ENCODE measurements around the gene RNF43. TPM values are rescaled to one million over a fixed set of nuclear protein-coding genes. Genes with fewer than 3 reads are reported as not detected.

The RNF43 gene
- total and polyA plus RNA-seq, 2 of the 13 experiments (the other 11 are each of a cell fraction or from before 2014, with no cell fraction given), result 31.0 to 53.4 TPM

DNA sequence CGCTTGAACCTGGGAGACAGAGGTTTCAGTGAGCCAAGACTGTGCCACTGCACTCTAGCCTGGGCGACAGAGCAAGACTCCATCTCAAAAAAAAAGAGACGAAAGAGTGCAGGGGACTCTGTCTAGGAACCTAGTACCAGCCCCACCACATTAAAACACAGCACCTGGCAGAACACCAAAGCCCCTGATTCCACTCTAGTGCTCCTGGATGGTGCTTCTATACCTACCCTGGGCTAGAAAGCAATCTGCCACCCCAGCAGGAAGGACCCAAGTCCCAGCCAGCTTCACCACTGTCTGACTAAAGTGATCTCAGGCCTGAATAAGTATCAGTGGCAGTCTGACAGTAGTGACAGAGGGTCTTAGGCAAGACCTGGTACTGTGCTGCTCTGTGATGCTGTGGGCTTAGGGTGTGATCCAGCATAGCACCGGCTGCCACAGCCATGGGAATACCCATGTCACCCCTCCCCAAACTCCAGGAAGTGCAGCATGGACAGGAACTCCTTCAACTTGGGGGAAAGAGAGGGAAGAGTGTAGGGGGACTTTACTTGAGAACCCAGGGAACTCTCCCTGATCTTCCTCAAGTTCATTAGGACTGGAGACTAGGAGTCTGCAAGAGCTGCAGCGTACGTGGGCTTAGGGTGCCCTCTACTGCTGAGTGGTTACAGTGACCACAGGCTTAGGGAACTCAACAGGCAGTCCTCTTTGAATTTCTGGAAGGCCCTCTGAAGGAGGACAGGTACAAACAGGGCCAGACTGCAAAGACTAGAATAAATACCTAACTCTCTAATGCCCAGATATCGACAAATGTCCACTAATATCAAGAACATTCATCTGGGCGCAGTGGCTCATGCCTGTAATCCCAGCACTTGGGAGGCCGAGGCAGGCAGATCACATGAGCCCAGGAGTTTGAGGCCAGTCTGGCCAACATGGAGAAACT lies 30.0 kb upstream of the RNF43 start (continued):
- TF ChIP-seq ARID3A (IDR thresholded peaks at IDR 0.05; ENCODE audit: low read depth, low read length) (no peak), ZBTB42 (CRISPR knock-in tag; IDR thresholded peaks at IDR 0.05) (no peak), HMG20B (CRISPR knock-in tag; conservative IDR thresholded peaks at IDR 0.05) (no peak), MTA3 (CRISPR knock-in tag; IDR thresholded peaks at IDR 0.05) (no peak), ZNF17 (CRISPR knock-in tag; IDR thresholded peaks at IDR 0.05) (no peak), ZNF292 (CRISPR knock-in tag; IDR thresholded peaks at IDR 0.05; ENCODE audit: borderline replicate concordance, low read depth) (no peak), ZKSCAN1 (IDR thresholded peaks at IDR 0.05; ENCODE audit: low read length) (no peak), ZBTB44 (CRISPR knock-in tag; IDR thresholded peaks at IDR 0.05) (no peak), ATF1 (CRISPR knock-in tag; IDR thresholded peaks at IDR 0.05) (no peak), PAWR (CRISPR knock-in tag; IDR thresholded peaks at IDR 0.05; ENCODE audit: borderline replicate concordance) (no peak), ZNF589 (CRISPR knock-in tag; conservative IDR thresholded peaks at IDR 0.05) (no peak), SP2 (CRISPR knock-in tag; IDR thresholded peaks at IDR 0.05) (no peak), KDM3A (CRISPR knock-in tag; IDR thresholded peaks at IDR 0.05; ENCODE audit: low read depth) (peak; percentile 86; the same call in 1 of the 2 replicates), JARID2 (CRISPR knock-in tag; IDR thresholded peaks at IDR 0.05; ENCODE audit: insufficient replicate concordance) (peak; percentile 77), RCOR2 (CRISPR knock-in tag; IDR thresholded peaks at IDR 0.05) (no peak), ELF1 (CRISPR knock-in tag; IDR thresholded peaks at IDR 0.05) (peak; percentile 27; the same call in 1 of the 2 replicates), MBNL3 (CRISPR knock-in tag; conservative IDR thresholded peaks at IDR 0.05) (no peak), NPAS2 (CRISPR knock-in tag; IDR thresholded peaks at IDR 0.05; ENCODE audit: borderline replicate concordance) (no peak), BCL3 (CRISPR knock-in tag; IDR thresholded peaks at IDR 0.05) (no peak), BRF2 (CRISPR knock-in tag; IDR thresholded peaks at IDR 0.05) (no peak), ZFP36L1 (CRISPR knock-in tag; IDR thresholded peaks at IDR 0.05) (no peak), SOX5 (CRISPR knock-in tag; IDR thresholded peaks at IDR 0.05; ENCODE audit: borderline replicate concordance) (peak; percentile 22; the same call in 1 of the 2 replicates)
- TF ChIP-seq, protein P1, sequence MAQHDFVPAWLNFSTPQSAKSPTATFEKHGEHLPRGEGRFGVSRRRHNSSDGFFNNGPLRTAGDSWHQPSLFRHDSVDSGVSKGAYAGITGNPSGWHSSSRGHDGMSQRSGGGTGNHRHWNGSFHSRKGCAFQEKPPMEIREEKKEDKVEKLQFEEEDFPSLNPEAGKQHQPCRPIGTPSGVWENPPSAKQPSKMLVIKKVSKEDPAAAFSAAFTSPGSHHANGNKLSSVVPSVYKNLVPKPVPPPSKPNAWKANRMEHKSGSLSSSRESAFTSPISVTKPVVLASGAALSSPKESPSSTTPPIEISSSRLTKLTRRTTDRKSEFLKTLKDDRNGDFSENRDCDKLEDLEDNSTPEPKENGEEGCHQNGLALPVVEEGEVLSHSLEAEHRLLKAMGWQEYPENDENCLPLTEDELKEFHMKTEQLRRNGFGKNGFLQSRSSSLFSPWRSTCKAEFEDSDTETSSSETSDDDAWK (CRISPR knock-in tag; IDR thresholded peaks at IDR 0.05), result no peak
